HG02798 (cell line): ENCODE measurements around the gene ACTG2.

Experiments
- ATAC-seq: cut with Tn5 transposase; IDR thresholded peaks from one replicate; pipeline ENCODE4 v1.9.1; 2021; ENCODE audit warnings: mild to moderate bottlenecking; ENCODE audit not compliant: unreplicated experiment, poor library complexity

The ACTG2 gene

DNA sequence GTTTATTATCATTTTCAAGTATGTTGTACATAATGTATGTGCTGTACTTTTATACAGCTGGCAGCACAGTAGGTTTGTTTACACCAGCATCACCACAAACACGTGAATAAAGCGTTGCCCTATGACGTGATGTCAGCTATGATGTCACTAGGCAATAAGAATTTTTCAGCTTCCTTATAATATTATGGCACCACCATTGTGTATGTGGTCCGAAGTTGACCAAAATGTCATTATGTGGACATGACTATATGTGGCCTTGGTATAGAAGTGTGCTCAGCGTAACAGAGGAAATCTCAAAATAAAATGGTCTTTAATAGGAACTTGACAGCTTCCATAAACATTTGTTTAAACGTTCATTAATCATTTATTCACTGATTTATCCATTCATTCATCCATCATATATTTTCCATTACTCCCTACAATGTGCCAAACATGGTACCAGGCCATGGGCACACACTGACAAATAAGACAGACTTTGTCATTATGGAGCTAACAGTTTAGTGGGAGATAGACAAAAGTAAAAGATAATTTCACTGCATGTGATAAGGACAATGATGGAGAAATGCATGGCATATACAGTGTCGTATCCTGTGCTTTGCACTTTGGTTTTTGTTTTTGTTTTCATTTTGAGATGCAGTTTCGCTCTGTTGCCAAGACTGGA lies 18.9 kb downstream of the ACTG2 start:
- ATAC-seq: no peak

DNA sequence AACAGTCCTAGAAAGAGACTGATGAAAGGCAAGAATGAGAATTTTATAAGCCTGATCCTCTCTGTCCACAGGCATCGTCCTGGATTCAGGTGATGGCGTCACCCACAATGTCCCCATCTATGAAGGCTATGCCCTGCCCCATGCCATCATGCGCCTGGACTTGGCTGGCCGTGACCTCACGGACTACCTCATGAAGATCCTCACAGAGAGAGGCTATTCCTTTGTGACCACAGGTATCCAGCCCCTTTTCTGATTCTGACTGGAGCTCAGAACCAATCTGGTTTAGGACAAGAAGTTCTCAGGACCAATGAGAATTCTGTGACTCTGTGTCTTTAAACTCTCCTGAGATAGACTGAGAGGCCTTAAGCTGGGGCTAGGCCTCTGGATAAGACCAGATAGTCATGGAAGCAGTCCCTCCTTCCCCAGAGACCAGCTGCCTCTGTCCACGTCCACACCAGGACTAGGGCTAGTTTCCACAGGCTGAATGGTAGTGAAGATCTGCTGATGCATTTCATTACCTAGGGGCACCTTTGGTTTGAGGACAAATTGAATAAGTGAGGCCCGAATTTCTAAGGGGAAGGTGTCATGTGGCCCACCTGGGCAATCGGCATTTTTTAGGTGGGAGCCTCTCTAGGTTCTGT lies 20.7 kb downstream of the ACTG2 start:
- ATAC-seq: no peak

DNA sequence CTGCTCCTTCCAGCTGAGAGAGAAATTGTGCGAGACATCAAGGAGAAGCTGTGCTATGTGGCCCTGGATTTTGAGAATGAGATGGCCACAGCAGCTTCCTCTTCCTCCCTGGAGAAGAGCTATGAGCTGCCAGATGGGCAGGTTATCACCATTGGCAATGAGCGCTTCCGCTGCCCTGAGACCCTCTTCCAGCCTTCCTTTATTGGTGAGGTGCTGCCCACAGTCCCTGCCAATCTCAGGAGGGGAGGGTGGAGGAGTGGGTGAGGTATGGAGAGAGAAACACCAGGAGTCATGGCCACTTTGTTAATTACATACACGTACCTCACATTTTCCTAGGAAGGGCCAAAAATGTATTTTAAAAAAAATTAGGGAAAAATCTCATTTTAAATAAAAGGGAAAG lies 21.9 kb downstream of the ACTG2 start:
- ATAC-seq: no peak

DNA sequence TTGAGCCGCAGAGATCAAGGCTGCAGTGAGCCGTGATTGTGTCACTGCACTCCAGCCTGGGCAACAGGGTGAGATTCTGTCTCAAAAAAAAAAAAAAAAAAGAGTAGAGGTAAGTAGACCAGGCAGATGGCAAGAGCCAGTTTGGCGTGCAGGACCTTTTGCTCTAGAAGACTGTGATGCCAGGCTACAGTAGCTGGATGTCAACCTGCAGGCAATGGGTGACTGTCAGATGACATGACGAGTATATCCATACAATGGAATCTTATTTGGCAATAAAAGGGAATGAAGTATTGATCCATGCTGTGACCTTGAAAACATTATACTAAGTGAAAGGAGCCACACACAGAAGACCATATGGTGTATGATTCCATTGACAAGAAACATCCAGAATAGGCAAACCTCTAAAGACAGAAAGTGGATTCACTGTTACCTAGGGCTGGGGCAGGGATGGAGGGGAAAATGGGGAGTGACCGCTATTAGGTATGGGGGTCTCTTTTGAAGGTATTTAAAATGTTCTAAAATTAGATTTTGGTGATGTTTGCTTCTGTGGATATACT lies 22.7 kb downstream of the ACTG2 start:
- ATAC-seq: no peak

DNA sequence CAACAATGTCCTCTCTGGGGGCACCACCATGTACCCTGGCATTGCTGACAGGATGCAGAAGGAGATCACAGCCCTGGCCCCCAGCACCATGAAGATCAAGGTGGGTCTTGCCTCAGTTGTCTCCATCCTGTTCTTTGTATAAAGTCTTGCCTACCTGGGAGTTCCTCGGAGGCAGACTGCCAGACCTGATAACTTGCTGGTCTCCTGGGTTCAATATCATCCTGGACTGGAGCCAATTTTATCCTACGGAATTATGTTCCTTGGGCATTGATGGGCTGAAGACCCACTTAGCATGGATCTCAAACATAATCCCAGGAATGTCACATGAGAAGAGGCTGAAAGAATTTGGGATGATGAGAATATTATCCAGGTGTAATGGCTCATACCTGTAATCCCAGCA lies 23.9 kb downstream of the ACTG2 start:
- ATAC-seq: no peak

DNA sequence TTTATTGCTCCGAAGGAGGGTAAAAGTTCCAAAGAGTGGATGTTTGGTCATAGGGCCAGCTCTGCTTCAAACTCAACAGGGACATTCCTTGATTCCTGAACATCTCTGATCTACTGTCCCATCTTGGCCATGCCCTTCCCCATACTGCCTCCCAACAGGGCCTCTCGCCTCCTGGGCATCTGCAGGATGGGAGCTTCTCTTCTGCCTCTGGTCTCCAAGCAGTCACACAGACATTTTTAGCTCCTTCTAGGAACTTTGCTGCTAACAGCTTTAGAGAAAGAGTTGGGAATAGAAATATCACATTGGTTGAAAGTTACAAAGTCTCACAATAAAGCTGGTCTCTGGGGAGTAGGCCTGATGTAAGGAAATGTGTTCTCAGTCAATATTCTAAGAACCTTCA lies 24.5 kb downstream of the ACTG2 start:
- no peak for ATAC-seq

DNA sequence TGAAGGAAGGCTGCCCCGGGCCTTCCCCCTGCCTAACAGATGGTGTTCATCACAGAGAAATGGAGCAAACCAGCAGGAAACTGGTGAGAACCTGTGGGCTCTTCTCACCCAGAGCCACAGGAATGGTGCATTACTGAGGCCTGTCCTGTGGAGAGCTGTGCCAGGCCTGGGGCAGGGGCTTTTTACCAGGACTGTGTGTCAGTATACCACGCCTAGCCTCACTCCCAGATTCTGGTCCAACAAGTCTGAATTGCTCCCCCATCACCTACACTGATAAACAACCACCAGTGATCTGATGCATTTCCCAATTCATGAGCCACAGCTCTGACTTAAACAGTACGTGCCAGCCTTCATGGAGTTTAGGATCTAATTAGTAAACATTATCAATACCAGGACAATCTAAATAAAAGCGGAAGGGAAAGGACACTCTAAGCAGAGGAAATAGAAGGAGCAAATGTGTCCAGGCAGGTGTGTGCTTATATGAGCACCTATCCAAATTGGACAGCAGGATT lies 24.9 kb downstream of the ACTG2 start:
- no peak for ATAC-seq

DNA sequence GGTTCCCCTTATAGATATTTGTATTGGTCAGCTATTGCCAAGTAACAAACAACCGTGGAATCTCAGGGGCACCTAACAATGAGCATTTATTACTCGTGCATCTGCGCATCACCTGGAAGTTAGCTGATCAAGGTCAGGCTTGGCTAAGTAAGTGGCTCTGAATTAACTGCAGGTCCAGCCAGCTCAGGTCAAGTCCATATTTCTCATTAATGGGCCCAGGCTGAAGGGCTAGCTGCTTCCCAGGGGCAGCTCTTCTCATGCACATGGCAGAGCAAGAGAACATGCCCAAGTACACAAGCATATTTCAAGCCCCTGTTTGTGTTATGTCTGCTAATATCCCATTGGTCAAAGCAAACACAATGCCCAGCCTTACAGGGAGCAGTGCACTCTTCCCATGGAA lies 26.0 kb downstream of the ACTG2 start:
- no peak for ATAC-seq

DNA sequence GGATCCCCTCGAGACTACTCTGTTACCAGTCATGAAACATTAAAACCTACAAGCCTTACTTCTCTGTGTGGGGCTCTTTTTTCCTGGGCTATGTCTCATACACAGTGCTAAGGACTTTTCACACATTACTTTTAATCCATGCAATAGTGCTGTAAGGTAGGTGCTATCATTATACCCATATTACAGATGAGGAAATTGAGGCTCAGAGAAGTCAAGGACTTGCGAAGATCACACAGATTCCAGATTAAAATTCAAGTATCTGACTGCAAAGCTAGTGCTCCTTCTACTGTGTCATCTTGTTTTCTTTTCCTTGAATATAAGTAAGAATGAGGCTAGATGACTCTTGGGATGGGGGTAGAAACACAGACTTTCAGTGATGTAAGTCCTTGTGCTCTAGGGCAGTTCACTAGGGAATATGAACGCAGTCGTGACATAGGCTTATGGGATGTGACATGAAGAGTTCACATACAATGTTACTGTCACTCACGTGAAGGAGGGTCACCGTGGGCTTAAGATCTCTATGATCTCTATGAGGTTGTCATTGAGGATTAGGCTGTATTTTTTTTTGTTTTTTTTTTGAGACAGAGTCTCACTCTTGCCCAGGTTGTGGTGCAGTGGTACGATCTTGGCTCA lies 26.9 kb downstream of the ACTG2 start:
- no peak for ATAC-seq

DNA sequence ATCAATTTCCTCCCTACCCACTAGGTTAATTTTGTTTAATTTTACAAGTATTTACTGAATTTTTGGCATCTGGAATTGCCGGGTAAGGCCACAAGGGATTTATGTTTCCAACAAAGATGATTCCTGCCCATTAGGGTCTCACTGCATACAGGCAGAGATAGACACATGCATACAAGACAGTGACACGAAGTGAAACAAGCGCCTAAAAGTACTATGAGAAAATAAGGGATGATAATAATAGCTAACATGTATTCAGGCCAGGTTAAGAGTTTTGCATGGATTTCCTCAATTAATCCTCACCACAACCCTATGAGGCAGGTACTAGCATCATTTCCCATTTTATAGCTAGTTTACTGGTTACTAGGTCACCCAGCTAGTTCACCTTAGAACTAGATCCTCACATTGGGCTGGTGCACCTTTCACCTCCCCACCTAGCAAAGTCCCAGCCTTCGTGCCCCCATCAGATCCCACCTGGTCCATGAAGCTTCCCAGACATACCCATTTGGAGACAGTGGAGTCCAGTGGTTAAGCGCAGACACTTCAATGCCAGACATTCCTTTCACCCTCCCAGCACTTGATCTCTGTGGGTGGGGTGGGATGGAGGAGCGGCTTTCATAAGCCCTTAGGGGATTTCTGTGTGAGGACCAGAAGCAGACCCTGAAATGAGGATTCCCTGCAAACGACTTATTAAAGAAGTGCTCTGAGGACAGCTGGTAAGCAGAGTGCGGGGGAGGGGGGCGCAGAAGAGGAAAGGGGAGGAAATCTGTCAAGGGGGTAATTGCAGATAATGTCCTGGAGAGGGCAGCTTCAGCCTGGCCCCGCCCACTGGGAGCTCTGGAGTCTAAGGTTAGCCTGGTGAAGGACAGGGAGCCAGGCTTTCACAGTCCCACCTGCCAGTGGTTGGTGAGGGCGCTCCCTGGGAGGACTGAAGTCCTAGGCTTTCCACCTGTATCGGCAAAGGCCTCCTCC lies 28.1 kb downstream of the ACTG2 start:
- ATAC-seq: no peak

DNA sequence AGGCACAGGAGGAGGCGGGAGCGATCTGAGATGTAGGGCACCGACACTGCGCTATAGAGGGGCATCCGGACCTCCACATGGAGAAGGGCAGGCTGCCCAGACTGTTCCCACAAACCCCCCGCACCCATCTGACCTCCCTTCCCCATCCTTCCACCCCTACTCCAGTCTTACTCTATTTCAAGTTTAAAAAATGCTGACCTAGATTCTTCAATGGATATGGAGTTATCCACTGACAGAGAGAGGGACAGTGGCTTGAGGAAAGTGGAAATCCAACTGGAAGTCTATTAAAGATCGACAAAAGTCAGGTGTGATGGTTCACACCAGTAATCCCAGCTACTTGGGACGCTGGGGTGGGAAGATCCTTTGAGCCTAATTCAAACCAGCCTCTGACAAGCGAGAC lies 28.8 kb downstream of the ACTG2 start:
- no peak for ATAC-seq

DNA sequence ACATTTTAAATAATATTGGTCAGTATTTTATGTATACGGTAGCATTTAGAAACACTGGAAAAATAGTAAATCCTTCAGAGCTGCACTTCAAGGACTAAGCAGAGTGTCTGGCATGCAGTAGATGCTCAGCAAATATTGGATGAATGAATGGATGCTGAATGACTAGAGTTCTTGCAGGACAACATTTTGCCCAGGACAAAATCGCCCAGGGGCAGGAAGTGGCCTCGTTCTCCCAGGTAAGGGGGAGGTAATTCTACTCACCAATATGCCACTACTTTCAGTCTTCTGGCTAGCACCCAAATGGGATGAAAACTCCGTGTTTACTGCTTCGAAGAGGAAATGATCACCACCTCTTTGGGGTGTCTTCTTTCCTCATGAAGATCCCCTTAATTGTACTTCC lies 29.9 kb downstream of the ACTG2 start:
- ATAC-seq: no peak

DNA sequence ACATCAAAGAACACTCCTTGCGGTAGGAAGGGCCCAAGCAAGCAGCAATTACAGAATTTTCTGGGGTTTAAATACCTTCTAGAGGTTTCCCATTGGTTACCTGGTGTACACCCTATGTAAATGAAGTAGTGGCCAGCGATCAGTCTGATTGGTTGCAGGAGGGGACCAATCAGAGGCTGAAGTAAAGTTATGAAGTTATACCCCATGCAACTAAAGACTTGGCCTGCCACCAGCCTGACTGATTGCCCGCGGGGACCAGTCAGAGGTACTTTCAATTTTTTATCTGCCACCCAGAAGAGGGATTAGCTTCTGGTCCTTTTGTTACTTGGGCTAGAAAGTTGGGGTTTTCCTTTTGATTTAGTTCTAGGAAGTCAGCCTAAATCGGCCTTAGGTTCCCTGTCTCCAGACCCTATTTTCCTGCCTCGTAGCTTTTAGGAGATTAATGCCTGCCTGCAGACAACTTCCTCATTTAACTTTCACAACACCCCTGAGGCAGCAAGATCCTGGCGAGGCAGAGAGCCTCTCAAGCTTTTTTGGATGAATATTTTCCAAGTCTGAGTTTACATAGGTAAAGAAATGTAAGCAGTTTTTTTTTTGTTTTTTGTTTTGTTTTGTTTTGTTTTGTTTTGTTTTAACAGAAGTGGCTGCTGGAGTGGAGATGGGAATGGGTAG lies 32.4 kb downstream of the ACTG2 start:
- no peak for ATAC-seq

DNA sequence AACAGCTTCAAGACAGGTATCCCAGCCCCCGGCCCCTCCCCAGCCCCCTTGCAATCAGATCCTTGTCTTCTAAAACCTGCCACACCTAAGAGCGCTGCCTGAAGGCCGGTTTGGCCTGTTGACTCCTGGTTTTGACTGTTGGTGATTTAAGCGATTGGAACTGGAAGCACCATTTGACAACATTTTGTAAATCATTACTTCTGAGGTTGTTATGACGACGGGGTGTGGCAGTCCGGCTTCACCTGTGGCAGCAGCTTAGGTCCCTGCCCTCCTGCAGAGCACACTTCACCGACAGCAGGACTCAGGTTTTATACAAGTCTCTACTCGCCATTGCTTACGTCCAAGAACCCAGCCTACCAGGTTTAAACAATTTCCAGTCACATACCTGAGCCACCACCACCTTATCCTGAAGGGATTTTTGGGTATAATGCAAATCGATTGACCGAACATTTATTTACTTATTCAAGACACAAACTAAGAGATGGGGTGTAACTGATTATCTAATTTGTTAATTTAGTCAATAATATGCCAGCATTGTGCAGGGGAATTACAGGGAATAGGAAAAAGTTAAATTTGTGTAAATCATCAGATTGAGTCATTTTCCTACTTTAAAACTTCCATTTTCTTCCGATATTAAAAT lies 33.2 kb downstream of the ACTG2 start:
- ATAC-seq: no peak

DNA sequence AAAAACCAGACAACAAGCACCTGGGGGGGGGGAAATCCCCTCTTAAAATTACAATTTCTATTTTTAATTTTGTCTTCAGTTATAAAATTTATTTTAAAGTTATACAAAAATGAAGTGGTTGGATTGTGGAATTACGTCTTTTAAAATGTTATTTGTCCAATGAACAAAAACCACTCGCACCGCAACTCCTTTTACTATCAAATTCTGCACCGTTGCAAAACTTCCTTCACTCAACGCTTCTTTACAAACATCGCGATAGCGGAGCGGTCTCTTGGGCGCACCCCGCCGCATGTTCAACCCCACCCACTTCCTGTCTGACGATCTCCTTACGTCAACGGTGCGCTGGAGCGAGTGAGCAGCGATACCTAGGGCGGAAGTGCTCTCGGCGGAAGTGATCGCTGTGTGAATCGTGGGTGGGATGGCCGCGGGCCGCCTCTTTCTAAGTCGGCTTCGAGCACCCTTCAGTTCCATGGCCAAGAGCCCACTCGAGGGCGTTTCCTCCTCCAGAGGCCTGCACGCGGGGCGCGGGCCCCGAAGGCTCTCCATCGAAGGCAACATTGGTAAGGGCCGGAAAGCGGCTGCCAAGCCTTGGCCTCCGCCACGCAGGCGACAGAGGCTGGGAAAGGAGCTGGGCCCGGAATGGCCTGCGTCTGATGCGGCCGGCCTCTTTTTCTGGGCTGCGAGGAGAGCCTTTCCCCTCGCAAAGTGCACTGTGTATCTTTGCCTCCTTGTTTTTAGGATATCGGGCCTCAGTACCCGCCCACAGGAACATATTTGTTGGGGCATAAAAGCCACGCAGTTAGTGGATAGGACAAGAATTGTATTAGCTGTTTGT lies 33.9 kb downstream of the ACTG2 start, which contains the start of gene DGUOK:
Gene DGUOK, plus strand, starts transcription at position 388 of the 835 bp plus-strand sequence. Its CDS starts 31 bp downstream, at position 419.
- peak; percentile 100 for ATAC-seq

DNA sequence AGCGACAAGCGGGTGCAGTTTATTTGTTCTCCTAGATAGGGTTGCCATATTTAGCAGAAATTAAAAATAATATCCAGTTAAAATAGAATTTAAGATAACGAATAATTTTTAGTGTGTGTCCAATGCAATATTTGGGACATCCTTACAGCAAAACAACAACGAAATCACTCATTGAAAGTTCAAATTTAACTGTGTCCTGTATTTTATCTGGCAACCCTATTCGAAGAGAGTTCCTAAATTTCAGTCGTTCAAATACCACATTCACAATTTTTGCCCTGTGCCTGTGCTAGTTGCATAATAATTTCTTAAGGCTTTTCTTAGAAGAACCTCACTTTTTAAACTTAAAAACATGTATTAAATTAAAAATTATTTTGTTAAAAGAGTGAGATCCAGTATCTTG lies 34.5 kb downstream of the ACTG2 start:
- ATAC-seq: no peak

DNA sequence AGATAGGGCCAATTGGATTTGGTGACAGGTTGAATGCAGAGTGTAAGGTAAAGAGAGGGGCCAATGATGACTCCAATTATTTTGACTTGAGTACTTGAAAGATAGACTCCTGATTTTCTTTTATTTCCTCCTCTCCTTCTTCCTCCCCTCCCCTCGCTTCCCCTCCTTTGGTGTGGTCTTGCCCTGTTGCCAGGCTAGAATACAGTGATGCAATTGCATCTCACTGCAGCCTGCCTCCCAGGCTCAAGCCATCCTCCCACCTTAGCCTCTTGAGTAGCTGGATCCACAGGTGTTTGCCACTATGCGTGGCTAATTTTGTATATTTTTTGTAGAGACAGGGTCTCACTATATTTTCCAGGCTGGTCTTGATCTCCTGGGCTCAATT lies 36.1 kb downstream of the ACTG2 start:
- ATAC-seq: no peak

DNA sequence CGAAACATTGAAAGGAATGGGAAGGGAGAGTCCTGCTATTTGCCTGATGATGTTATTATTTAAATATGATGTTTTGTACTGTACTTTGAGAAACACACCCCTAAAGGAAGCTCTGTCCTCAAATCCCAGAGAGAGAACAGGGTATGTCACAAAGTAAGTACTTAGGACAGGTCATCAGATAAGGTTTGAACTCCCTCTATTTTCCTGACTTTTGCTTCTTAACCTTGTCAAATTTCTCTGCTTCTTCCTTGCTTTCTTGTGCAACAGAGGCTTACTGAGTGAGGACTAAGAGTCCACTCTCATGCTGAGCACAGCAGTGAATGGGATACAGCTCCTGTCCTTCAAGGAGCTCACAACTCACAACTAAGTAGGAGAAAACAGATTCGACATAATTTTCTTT lies 37.6 kb downstream of the ACTG2 start:
- ATAC-seq: no peak
